Measurements from ENCODE around the gene COPS6.
"Not testable (repeated sequence)": the region's sequence is repeated elsewhere in the genome, so short reads cannot be mapped to it uniquely, and the experiment has no call there.

Gene COPS6

GRCh38 chr7:100127866-100128636, 39.3 kb downstream of the COPS6 start:
- DNase-seq = peak; percentile 46

- DNase-seq = no peak
Observed at GRCh38 chr7:100128637-100128963, 39.8 kb downstream of the COPS6 start.

- DNase-seq = not testable (repeated sequence)
Observed at GRCh38 chr7:100130220-100130607, 41.4 kb downstream of the COPS6 start.

- peak; percentile 88 for DNase-seq
Observed at GRCh38 chr7:100130608-100131453, 42.1 kb downstream of the COPS6 start.

- no peak for DNase-seq
Observed at GRCh38 chr7:100132126-100132525, 43.4 kb downstream of the COPS6 start.

- peak; percentile 74 for DNase-seq
Observed at GRCh38 chr7:100132697-100133151, 44.0 kb downstream of the COPS6 start.

- DNase-seq = no peak
Observed at GRCh38 chr7:100137851-100138760, 49.3 kb downstream of the COPS6 start.

- DNase-seq = no peak
Observed at GRCh38 chr7:100141555-100141949, 52.8 kb downstream of the COPS6 start.

Measured in stimulated activated CD4-positive, alpha-beta T cell treated with anti-CD3 and anti-CD28 coated beads, Interleukin-15, amount 100 ng/mL, for 24 hours (primary cell).